Measurements from ENCODE around the gene ATP11C.

The ATP11C gene

DNA sequence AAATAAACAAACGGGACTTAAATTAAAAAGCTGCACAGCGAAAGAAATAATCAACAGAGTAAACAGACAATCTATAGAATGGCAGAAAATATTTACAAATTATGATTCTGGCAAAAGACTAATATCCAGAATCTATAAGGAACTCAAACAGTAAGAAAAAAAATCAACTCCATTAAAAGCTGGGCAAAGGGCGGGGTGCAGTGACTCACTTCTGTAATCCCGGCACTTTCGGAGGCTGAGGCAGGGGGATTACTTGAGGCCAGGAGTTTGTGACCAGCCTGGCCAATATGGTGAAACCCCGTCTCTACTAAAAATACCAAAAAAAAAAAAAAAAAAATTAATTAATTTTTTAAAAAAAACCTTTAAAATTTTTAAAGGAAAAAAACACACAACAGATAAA, 109.0 kb downstream of the ATP11C start:
- TF ChIP-seq, protein P1, sequence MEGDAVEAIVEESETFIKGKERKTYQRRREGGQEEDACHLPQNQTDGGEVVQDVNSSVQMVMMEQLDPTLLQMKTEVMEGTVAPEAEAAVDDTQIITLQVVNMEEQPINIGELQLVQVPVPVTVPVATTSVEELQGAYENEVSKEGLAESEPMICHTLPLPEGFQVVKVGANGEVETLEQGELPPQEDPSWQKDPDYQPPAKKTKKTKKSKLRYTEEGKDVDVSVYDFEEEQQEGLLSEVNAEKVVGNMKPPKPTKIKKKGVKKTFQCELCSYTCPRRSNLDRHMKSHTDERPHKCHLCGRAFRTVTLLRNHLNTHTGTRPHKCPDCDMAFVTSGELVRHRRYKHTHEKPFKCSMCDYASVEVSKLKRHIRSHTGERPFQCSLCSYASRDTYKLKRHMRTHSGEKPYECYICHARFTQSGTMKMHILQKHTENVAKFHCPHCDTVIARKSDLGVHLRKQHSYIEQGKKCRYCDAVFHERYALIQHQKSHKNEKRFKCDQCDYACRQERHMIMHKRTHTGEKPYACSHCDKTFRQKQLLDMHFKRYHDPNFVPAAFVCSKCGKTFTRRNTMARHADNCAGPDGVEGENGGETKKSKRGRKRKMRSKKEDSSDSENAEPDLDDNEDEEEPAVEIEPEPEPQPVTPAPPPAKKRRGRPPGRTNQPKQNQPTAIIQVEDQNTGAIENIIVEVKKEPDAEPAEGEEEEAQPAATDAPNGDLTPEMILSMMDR (conservative IDR thresholded peaks at IDR 0.05; ENCODE audit: control insufficient read depth, insufficient read depth, low read depth, low read length): no peak
- H3K4me3 ChIP-seq (ENCODE audit: control insufficient read depth, low read depth, low read length): no peak overlapping the region
- peak; percentile 36 for DNase-seq (ENCODE audit: low read depth)

DNA sequence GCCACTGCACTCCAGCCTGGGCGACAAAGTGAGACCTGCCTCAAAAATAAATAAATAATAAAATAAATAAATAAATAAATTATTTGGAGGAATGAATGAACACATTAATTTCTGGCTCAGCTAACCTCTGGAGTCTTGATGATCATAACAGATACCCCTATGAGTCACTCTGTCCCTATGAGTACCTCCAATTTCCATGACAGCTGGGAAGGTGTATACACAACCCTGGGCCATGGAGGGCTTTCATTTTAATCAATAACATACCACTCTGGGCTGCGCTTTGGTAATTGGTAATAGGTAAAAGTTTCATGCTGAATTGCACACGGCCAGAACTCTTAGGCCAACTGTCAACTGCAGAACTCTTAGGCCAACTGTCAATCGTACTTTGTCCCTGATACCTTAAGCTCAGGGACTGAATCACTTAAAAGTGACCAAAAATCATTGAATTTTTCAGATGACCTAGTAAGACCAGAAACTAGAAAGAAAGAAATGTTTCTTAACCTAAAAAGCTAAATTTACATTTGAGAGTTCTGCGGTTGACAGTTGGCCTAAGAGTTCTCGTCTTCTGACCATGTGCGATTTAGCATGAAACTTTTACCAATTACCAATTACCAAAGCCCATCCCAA, 112.4 kb downstream of the ATP11C start:
- TF ChIP-seq, protein P1 (conservative IDR thresholded peaks at IDR 0.05; ENCODE audit: control insufficient read depth, insufficient read depth, low read depth, low read length): no peak
- DNase-seq (ENCODE audit: low read depth): no peak
- no peak overlapping the region for H3K4me3 ChIP-seq (ENCODE audit: control insufficient read depth, low read depth, low read length)

DNA sequence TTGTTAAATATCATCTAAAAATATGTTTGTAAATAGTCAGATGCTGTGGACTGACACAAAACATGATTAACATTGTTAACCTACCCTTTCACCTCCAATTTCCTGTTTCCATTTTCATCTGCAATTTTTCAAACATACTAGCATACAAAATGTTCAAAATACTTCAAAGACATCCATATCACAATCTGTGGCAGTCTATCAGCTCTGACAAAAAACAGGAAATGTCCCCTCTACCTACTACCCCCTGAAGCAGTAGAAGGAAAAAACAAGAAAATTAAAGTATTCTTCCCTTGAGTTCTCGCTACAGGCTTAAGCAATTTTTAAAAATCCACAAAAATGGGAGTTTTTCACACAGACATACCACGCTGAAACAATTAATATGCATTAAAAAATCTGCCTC, 116.6 kb downstream of the ATP11C start:
- TF ChIP-seq, protein P1 (conservative IDR thresholded peaks at IDR 0.05; ENCODE audit: control insufficient read depth, insufficient read depth, low read depth, low read length): no peak
- H3K4me3 ChIP-seq (ENCODE audit: control insufficient read depth, low read depth, low read length): no peak overlapping the region
- no peak for DNase-seq (ENCODE audit: low read depth)

DNA sequence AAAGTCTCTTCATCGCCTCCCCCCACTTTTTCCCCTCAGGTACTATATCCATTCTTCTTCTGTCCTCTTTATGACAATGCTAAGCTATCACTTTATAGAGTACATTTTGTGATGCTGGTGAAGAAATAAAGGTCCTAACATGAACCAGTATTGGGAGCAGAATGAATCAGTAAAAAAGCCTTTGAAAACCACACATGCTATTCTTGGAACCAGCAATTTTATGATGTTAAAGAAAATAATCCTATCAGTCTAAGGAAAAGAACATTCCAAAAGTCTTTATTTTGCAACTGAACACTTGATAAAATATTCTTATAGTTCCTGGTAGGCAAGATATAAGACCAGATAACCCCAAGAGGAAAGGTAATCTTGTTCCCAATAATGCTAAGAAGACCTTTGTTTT, 117.1 kb downstream of the ATP11C start:
- no peak for DNase-seq (ENCODE audit: low read depth)
- TF ChIP-seq, protein P1 (conservative IDR thresholded peaks at IDR 0.05; ENCODE audit: control insufficient read depth, insufficient read depth, low read depth, low read length): no peak
- no peak overlapping the region for H3K4me3 ChIP-seq (ENCODE audit: control insufficient read depth, low read depth, low read length)

DNA sequence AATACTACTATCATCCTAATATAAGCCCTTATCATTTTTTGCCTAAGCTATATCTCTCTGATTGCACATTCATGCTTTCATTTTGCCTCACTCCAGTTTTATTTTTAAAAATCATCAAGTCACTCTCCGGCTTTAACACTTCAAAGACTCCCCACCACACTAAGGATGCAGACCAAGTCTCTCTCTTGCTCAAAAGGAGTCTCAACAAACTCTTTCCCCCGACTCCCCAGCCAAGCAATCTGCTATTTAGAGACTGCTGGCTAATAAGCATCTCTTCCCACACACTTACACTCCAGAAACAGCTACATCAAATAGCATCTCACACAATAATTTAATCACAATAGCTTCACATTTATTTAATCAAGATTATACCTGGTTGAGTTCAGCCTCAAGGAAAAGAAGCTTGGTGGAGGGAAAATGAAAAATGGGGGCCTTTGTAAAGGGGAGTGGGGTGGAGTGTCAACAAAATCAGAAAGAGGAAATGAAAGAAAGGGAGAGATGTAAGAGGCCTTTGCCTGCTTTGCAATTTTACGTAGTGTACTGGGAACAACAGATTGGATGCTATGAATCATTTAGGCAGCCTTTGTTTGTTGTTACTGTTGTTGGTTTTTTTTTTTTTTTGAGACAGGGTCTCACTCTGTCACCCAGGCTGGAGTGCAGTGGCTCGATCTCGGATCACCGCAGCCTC, 120.8 kb downstream of the ATP11C start:
- TF ChIP-seq, protein P1 (conservative IDR thresholded peaks at IDR 0.05; ENCODE audit: control insufficient read depth, insufficient read depth, low read depth, low read length): no peak
- no peak for DNase-seq (ENCODE audit: low read depth)
- no peak overlapping the region for H3K4me3 ChIP-seq (ENCODE audit: control insufficient read depth, low read depth, low read length)

DNA sequence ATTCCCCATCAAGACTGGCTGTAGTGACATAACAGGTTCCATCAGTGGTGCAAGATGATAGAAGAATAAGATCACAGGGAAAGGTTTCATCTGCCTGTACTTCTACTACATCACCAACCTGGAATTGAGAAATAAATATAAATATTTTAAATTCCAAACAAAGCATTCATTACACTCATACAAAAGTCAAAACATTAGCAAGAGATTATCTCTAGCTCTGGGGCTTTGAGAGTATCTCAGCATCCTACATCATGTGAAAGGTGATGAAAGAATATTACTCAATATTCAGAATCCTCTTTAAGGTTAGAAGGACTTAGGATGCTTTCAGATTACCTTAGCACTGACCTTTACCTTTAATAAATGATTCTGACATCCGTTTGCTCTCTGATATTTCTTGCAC, 128.4 kb downstream of the ATP11C start:
- no peak overlapping the region for H3K4me3 ChIP-seq (ENCODE audit: control insufficient read depth, low read depth, low read length)
- TF ChIP-seq, protein P1 (conservative IDR thresholded peaks at IDR 0.05; ENCODE audit: control insufficient read depth, insufficient read depth, low read depth, low read length): no peak
- no peak for DNase-seq (ENCODE audit: low read depth)
